ENCODE data around the gene FLYWCH2.

DNA sequence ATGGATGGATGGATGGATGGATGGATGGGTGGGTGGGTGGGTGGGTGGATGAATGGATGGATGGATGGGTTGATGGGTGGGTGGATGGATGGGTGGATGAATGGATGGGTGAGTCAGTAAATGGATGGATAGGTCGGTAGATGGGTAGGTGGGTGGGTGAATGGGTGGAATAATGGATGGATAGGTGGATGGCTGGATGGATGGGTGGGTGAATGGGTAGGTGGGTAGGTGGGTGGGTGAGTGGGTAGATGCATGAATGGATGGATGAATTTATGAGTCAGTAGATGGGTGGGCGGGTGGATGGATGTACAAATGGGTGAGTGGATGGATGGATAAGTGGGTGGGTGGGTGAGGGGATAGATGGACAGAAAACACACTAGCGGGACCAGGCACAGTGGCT, 48.0 kb upstream of the FLYWCH2 start:
- no peak for TF ChIP-seq EZH2 (IDR thresholded peaks at IDR 0.05; ENCODE audit: insufficient read depth, poor library complexity, severe bottlenecking)
- TF ChIP-seq EZH2phosphoT487 (IDR thresholded peaks at IDR 0.05; ENCODE audit: insufficient read depth, low read depth): no peak

All from GM23248 (cell line).